DMS114 treated with DMSO at 0.1 percent for 48 hours (cell line): Measurements from ENCODE around the gene MFN2.

Experiments
- DNase-seq: peaks from one replicate; lab custom pipeline; 2025; ENCODE audit not compliant: unreplicated experiment; lab: John Stamatoyannopoulos, UW

The MFN2 gene

DNA sequence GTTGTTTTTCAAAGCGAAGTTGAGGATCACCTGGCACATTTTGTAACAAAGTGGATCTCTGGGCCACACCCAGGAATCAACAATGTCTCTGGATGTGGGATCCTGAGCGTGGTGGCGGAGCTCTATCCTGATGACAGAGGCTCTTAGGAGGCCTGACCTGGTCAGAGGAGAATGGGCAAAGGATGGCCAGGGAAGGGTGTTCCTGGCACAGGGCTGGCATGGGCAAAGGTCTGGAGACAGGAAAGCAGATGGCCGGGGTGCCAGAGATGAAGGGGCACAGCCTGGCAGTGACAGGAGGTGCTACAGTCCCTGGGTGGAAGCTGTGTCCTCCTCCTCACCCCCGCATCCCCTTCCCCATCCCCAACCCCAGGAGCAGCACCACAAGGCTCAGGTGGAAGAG lies 20.0 kb upstream of the MFN2 start:
- no peak for DNase-seq

GRCh38 chr1:11960715-11961114 lies 19.5 kb upstream of the MFN2 start:
- no peak for DNase-seq

DNA sequence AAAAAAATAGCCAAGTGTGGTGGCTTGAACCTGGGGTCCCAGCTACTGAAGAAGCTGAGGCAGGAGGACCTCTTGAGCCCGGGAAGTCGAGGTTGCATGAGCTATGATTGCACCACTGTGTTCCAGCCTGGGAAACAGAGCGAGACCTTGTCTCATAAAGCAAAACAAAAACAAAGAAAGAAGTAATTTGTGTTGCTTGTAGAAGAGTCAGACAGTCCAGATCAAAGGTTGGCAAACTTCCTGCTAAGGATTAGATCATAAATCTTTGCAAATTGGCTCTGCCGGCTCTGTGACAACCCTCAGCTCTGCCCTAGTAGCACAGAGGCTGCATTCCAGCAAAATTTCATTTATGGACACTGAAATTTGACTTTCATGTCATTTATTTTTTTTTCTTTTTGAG lies 19.0 kb upstream of the MFN2 start:
- no peak for DNase-seq

GRCh38 chr1:11963622-11964021 lies 16.6 kb upstream of the MFN2 start:
- no peak for DNase-seq

- no peak for DNase-seq
Measured at GRCh38 chr1:11964656-11965055, 15.6 kb upstream of the MFN2 start.

- DNase-seq, result peak; percentile 78
Measured at GRCh38 chr1:11967028-11967547, 13.2 kb upstream of the MFN2 start.

- DNase-seq, result no peak
Measured at GRCh38 chr1:11970441-11971185, 9.6 kb upstream of the MFN2 start.

GRCh38 chr1:11977625-11978024 lies 2.6 kb upstream of the MFN2 start:
- DNase-seq, result no peak

- DNase-seq, result no peak
Measured at GRCh38 chr1:11978301-11978700, 1.9 kb upstream of the MFN2 start.

DNA sequence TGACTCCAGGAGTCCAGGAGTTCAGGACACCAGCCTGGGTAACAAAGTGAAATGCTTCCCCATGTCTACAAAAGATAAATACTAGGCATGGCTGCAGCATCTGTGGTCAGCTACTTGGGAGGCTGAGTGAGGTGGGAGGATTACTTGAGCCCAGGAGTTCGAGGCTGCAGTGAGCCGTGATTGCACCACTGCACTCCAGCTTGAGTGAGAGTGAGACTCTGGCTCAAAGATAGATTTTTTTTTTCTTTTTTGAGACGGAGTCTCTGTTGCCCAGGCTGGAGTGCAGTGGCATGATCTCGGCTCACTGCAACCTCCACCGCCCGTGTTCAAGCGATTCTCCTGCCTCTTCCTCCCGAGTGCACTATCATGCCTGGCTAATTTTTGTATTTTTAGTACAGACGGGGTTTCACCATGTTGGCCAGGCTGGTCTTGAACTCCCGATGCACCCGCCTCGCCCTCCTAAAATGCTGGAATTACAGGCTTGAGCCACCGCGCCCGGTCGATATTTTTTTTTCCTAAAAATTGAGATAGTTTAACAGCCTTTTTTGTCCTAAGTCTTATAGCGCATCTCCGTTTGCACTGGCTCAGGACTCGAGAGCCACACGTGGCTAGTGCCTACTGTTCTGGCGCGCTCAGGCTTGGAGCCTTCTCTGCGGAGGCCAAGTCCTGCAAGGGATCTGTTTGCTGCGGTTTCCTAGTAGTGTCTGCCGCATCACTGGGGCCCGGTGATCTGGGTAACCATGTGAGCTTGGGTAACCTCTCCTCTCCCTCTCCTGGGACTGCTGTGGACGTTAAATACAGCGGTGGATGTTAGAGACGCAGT lies 1.0 kb upstream of the MFN2 start:
- peak; percentile 54 for DNase-seq

DNA sequence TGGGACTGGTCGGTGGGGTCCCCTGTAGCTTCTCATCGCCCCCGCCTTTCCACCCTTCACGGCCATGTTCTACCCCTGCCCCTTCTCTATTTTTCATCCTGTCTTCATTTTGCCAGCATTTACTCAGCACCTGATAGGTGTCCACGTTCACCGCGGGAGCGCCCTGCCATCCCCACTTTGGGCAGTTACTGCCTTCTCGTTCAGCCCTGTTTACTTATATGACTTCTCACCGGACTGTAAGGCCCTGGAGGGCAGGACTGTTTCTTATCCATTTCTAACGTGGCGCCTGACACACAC lies 380 bp downstream of the MFN2 start:
- no peak for DNase-seq

GRCh38 chr1:11981378-11982009 lies 1.2 kb downstream of the MFN2 start:
- DNase-seq, result no peak

- DNase-seq, result peak; percentile 47
Measured at GRCh38 chr1:11982010-11982392, 1.8 kb downstream of the MFN2 start.

- DNase-seq, result no peak
Measured at GRCh38 chr1:11984121-11984520, 3.9 kb downstream of the MFN2 start.

GRCh38 chr1:11984576-11984975 lies 4.3 kb downstream of the MFN2 start:
- no peak for DNase-seq

GRCh38 chr1:11985171-11985570 lies 4.9 kb downstream of the MFN2 start:
- DNase-seq, result no peak

- no peak for DNase-seq
Measured at GRCh38 chr1:11985851-11986250, 5.6 kb downstream of the MFN2 start.

DNA sequence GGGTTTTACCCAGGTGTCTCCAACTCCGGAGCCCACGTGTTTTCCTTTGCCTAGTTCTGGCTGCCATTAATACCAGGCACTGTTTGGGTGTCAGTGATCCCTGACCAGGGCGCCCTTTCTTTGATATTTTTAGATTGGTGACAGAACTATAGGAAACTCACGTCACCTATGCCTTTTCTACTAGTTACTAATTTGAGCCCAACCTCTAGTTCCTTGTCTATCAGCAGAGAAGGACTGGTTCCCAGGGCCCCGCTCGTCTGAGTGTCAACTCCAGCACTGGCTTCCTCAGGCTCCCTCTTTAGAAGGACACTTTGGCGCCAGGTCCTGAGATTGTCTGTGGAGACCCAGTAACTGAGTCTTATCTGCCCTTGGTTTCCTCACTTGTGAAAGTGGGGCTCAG lies 9.4 kb downstream of the MFN2 start:
- DNase-seq, result no peak

DNA sequence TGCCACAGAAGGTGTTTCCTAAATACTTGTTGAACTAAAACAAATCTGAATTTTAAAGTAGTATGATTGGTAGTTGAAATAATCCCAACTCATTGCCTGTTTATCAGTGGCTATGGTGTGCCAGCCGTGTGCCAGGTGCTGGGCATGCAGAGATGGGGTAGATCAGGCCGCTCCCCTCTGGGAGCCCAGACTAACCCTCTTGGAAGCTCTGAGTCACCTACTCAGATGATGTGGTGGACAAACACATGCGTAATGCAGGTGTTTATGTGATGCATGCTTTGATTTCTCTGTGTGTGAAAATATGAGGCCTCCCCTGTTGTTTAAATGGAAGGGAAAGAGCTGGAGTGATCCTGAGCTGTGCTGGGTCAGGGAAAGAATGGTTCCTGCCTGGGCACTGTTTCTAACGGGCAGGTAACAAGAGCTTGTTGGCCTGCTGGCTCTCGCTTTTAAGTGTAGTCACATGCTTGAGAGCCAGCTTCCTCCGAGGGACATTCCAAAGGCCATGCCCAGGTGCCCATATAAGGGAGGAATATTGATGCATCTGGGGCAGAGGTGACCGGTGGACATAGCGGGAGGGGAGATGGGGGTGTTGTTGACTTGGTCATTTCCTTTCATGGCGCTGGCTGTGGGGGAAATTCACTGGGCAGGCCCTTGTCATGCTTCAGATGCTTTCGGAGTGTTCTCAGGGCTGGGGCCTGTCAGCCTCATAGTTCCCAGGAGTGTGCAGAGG lies 10.2 kb downstream of the MFN2 start:
- no peak for DNase-seq

- no peak for DNase-seq
Measured at GRCh38 chr1:11991969-11992676, 11.9 kb downstream of the MFN2 start.
